ENCODE measurements around the gene ELF4.

DNA sequence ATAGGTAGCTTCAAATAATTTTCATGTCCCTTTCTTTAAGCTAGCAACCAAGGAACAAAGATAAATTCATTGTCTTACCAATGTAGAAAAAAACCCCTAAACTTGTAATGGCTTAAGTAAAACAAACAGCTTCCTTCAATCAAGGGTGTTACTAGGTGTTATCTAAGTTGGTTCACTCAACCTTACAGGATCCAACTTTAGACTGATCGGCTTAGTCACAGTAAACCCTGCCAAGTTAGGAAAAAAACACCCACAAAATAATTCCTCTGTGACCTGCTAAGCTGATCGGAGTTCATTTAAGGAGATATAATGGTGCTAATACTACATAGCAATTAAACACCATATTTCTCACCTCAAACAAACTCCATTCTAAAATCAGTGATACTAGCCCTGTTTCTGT lies 45.3 kb upstream of the ELF4 start:
- TF ChIP-seq, protein P1, sequence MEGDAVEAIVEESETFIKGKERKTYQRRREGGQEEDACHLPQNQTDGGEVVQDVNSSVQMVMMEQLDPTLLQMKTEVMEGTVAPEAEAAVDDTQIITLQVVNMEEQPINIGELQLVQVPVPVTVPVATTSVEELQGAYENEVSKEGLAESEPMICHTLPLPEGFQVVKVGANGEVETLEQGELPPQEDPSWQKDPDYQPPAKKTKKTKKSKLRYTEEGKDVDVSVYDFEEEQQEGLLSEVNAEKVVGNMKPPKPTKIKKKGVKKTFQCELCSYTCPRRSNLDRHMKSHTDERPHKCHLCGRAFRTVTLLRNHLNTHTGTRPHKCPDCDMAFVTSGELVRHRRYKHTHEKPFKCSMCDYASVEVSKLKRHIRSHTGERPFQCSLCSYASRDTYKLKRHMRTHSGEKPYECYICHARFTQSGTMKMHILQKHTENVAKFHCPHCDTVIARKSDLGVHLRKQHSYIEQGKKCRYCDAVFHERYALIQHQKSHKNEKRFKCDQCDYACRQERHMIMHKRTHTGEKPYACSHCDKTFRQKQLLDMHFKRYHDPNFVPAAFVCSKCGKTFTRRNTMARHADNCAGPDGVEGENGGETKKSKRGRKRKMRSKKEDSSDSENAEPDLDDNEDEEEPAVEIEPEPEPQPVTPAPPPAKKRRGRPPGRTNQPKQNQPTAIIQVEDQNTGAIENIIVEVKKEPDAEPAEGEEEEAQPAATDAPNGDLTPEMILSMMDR (IDR thresholded peaks at IDR 0.05) = no peak
- TF ChIP-seq POLR2A (IDR thresholded peaks at IDR 0.05) (no peak), EP300 (IDR thresholded peaks at IDR 0.05) (no peak)
